D721Med (cell line): ENCODE measurements around the gene UST.

ENCODE experiments used
- DNase-seq: peaks from one replicate; pipeline ENCODE4 v3.0.0; 2011; ENCODE audit warnings: low spot score; ENCODE audit not compliant: insufficient read length
- FAIRE-seq: peaks from 2 replicates; lab custom pipeline; 2011; peaks lifted over from hg19 to GRCh38; lab: Jason Lieb, UNC
- CTCF ChIP-seq: IDR thresholded peaks from 2 replicates; pipeline ENCODE4 v1.5.1; 2012; ENCODE audit warnings: mild to moderate bottlenecking, control low read depth; ENCODE audit not compliant: insufficient read depth; ENCODE audit errors: missing control alignments

Gene UST

GRCh38 chr6:149057464-149057840 is 310.6 kb downstream of the UST start:
- no peak for FAIRE-seq
- no peak for DNase-seq
- TF ChIP-seq CTCF = no peak

DNA sequence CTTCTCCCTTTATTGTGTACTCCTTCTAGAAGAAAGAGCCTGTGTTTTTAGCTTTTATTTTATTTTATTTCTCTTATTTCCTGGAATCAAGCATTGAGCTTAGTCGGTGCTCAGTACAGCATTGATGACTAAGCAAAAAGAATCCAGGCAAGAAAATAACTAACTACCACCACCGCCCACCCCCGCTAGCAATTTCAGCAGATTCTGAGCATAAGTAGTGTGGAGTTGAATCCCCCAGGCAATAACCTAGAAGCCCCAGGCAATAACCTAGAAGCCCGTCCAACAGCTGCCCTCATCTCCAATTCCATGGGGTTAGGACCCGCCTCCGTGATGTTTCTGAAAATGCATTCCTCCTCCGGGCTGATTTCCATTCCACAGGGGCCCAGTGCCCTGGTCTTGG is 312.7 kb downstream of the UST start:
- FAIRE-seq (no peak), DNase-seq (no peak)
- TF ChIP-seq CTCF = no peak

- TF ChIP-seq CTCF = no peak
- DNase-seq (no peak), FAIRE-seq (no peak)
Observed at GRCh38 chr6:149060300-149060984, 313.6 kb downstream of the UST start.

- DNase-seq = no peak
- no peak for TF ChIP-seq CTCF
- FAIRE-seq = no peak
Observed at GRCh38 chr6:149060985-149061760, 314.3 kb downstream of the UST start.

- no peak for TF ChIP-seq CTCF
- no peak for DNase-seq
- no peak for FAIRE-seq
Observed at GRCh38 chr6:149061930-149062329, 315.1 kb downstream of the UST start.

GRCh38 chr6:149062653-149063348 is 316.0 kb downstream of the UST start:
- DNase-seq = no peak
- TF ChIP-seq CTCF = no peak
- FAIRE-seq = no peak
